HG02973 (cell line): Measurements from ENCODE around the gene PRKG1.
"Not testable (repeated sequence)": the region's sequence is repeated elsewhere in the genome, so short reads cannot be mapped to it uniquely, and the experiment has no call there.

Source experiments
- ATAC-seq: cut with Tn5 transposase; IDR thresholded peaks from one replicate; pipeline ENCODE4 v1.9.1; 2021; ENCODE audit warnings: moderate library complexity; ENCODE audit not compliant: unreplicated experiment

The PRKG1 gene

DNA sequence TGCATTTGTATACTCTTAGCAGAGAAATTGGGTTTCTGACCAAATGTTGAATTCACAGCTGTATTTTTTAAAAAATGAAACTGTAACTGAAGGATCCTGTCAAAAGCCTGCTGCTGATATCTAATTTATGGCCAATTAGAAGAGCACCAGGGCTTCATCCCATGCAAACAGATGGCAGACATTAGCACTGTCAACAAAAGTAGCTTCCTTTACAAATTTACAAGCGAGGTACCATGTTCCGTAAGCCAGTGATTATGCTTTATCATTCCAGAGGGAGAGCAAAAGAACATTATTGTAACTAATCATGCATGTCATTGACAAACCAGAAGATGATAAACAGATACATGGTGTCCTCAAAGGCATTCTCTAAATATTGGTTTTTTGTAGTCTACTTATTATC, 1062.6 kb downstream of the PRKG1 start:
- no peak for ATAC-seq

GRCh38 chr10:52143338-52143737, 1069.1 kb downstream of the PRKG1 start:
- ATAC-seq, result no peak

GRCh38 chr10:52145636-52146035, 1071.3 kb downstream of the PRKG1 start:
- ATAC-seq, result no peak

GRCh38 chr10:52146766-52147165, 1072.5 kb downstream of the PRKG1 start:
- ATAC-seq, result no peak

DNA sequence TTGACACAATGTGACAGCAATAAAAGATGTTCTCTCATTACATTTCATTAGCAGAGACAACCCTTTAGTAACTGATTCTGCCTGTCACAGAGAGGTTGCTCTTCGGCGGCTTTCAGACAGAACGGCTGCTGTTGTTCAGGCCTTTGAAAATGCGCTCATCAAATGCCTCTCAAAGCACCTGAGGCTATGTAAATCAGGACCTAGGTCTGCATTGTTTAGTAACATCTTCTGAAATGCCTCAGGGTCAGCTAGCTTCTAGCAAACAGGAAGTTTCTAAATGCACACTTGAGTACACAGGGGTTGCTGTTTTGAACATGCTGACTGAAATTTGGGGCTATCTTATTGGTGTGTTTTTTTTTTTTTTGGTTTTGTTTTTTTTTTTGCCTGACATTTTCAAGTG, 1096.5 kb downstream of the PRKG1 start:
- no peak for ATAC-seq

DNA sequence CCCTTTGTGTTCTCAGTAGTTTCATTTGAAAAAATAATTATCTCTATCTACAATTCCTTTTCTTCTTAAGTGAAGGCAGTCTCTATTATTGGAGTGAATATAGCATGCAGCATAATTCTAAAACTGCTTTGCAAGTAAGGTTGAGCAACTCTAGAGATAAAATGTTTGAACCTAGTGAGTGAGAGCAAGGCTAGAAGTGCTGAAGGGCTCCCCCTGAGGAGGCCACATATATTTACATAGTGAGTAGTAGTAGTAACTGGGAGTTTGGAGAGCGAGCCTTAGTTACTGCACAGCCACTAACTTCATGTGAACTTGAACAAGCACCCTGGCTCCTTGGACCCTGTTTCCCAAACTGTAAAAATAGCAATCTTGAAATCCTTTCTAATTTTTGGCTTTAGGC, 1098.3 kb downstream of the PRKG1 start:
- no peak for ATAC-seq

- ATAC-seq, result no peak
Observed at GRCh38 chr10:52185256-52185655, 1111.0 kb downstream of the PRKG1 start.

GRCh38 chr10:52187521-52188258, 1113.4 kb downstream of the PRKG1 start:
- ATAC-seq, result no peak

DNA sequence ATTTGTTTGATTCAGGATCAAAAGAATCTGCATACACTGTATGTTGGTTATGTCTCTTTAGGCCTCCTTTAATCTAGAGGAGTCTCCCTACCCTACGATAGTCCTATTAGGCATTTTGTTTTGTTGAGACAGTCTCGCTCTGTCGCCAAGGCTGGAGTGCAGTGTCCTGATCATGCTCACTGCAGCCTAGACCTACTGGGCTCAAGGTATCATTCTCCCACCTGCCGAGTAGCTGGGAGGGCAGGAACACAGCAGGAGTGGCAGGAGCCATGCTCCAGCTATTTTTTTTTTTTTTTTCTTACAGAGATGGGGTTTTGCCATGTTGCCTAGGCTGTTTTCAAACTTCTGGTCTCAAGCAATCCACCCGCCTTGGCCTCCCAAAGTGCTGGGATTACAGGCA, 1116.8 kb downstream of the PRKG1 start:
- ATAC-seq, result no peak

DNA sequence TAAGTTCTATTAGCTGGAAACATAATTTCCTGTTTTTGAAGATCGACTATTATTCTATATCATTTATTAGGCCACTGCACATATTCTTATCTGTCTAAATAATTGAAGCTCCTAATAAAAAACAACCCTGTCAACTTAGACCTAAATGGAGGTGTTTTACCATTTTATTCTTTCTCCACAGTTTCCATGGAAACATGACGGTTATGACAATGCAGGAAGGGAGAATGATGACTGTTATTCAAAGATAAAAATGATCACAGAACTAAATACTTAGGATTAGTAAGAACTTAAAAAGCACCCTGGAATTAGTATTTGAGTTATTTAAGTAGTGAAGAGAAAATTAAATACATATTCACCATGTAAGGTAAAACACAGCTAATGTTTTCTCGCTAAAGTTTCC, 1119.9 kb downstream of the PRKG1 start:
- ATAC-seq, result no peak

DNA sequence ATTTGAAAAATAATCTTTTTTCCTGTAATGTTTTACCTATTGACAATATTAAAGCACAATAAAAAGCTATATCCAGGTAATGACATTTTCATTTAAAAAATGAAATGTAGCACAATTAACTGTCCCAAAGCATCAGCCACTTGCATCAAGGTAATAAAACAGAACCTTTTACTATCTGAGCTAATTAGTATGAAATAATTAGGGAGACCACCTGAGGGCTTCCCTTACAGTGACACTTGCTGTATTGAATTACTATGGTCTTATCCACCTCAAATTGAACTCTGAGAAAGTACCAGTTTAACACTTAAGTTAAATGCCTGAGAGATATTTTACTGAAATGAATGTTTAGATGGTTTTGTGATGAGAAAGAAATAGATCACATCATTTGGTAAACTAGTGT, 1120.4 kb downstream of the PRKG1 start:
- no peak for ATAC-seq

- no peak for ATAC-seq
Observed at GRCh38 chr10:52197098-52197497, 1122.8 kb downstream of the PRKG1 start.

GRCh38 chr10:52198540-52198939, 1124.3 kb downstream of the PRKG1 start:
- ATAC-seq, result no peak

DNA sequence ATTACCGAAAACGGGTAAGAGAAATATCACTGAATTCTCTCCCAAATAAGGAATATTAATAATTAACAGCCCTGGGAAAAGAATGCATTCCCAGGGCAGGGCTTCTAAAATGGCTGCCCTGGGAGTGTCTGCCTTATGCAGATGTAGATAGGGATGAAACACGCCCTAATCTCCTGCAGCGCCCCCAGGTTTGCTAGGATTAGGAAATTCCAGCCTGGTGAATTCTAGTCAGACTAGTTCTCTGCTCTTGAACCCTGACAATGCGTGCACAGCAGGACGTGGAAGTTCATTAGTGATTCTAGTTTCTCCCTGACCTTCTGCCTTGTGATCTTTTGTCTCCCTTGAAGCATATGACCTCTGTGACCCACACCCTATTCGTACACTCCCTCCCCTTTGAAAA, 1130.6 kb downstream of the PRKG1 start:
- ATAC-seq, result not testable (repeated sequence)

DNA sequence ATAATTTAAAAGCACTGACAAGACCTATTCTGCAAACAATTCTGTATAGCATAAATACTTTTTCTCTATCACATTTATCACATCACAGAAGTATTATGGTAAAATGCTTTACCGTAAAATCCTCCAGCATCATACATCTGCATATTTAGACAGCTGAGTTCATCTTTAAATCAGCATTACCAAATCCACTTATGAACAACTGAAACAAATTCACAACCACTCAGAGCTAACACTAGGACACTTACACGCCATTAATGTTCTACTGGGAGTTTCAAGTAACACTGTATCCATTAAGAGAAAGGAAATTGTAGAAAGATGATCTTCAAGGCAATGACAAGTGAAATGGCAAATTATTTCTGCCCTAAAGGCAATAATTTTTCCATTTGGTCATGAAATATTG, 1134.1 kb downstream of the PRKG1 start:
- no peak for ATAC-seq

DNA sequence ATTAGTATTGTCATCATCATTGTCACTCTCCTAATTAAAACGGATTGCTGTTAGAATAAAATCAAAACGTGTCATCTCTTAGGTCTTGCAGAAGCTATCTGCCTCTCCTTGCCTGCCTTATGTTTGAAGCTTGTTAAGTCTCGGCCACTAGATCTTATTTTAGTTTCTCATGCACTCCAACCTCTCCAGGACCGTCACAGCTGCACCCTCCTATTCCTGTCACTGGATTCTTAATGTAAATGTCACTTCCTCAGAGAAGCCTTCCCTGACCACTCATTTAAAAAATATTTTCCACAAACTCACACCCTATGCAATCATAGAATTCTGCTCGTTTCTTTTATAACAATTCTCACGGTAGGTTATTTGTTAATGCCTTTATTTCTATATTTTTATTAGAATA, 1135.9 kb downstream of the PRKG1 start:
- ATAC-seq, result no peak

- no peak for ATAC-seq
Observed at GRCh38 chr10:52212062-52212461, 1137.8 kb downstream of the PRKG1 start.

- no peak for ATAC-seq
Observed at GRCh38 chr10:52212802-52213201, 1138.5 kb downstream of the PRKG1 start.

GRCh38 chr10:52213321-52213752, 1139.0 kb downstream of the PRKG1 start:
- ATAC-seq, result no peak

DNA sequence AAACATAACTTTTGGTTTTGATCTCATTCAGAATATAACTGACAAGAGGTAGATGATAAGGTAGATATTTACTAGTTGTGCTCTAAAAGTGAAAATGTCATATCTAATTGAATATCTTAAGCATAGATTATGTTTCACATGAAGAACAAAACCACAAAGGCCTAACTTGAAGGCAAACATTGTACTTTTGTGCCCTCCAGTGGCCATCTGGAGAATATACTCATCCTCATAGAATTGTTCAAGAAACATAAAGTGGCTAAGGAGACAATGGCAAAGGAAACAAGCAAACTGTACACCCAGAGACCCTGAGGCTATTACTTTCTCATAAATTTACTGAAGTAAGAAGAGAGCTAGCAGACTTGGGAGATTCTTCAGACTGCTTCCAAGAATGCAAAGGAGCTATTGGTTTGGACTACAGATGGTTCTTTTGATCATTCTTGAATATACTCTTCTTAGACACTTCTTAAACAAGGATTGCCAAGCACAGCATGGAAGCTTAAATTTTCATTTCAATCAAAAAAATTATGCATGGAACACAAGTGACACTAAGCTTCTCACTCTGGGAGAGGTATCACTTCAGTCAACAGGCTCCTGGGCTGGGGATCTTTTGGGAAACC, 1141.6 kb downstream of the PRKG1 start:
- ATAC-seq, result peak; percentile 67

- peak; percentile 74 for ATAC-seq
Observed at GRCh38 chr10:52216852-52217251, 1142.6 kb downstream of the PRKG1 start.

- peak; percentile 6 for ATAC-seq
Observed at GRCh38 chr10:52217531-52217930, 1143.2 kb downstream of the PRKG1 start.

DNA sequence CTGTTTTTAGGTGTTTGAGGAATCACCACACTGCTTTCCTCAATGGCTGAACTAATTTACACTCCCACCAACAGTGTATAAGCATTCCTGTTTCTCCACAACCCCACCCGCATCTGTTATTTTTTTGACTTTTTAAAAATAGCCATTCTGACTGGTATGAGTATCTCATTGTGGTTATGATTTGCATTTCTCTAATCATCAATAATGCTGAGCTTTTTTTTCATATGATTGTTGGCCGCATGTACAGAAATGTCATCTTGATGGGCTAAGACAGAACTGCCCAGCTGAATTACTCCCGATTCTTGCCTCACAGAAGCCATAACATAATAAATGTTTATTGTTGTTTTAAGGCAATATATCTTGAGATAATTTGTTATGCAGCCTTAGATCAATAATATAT, 1146.7 kb downstream of the PRKG1 start:
- no peak for ATAC-seq
